Measurements from ENCODE around the gene TPK1. TPM values are rescaled to one million over a fixed set of nuclear protein-coding genes. Genes with fewer than 3 reads are reported as not detected.

TPK1 gene
- total RNA-seq, 1 donor from 2014 or later = 0.77 TPM

GRCh38 chr7:144525956-144526355, 309.9 kb downstream of the TPK1 start:
- no peak for DNase-seq (ENCODE audit: low spot score)
- no peak overlapping the region for H3K4me3 Mint-ChIP-seq (ENCODE audit: unreplicated experiment)
- no peak overlapping the region for H3K27ac Mint-ChIP-seq (ENCODE audit: unreplicated experiment)
- no peak for TF ChIP-seq CTCF (IDR thresholded peaks at IDR 0.05; ENCODE audit: unreplicated experiment)
- H3K4me1 Mint-ChIP-seq (ENCODE audit: unreplicated experiment) = no peaks in the 10 kb centered on the region
- H3K27me3 Mint-ChIP-seq (ENCODE audit: unreplicated experiment) = peaks cover 2% of the 10 kb centered on the region
- H3K9me3 Mint-ChIP-seq (ENCODE audit: unreplicated experiment) = no peaks in the 10 kb centered on the region
- no peaks in the 10 kb centered on the region for H3K36me3 Mint-ChIP-seq (ENCODE audit: low read depth, unreplicated experiment)

- no peak for DNase-seq (ENCODE audit: low spot score)
- Mint-ChIP-seq H3K4me3 (ENCODE audit: unreplicated experiment) (no peak overlapping the region), H3K27ac (ENCODE audit: unreplicated experiment) (no peak overlapping the region), H3K9me3 (ENCODE audit: unreplicated experiment) (no peaks in the 10 kb centered on the region), H3K27me3 (ENCODE audit: unreplicated experiment) (peaks cover 2% of the 10 kb centered on the region), H3K4me1 (ENCODE audit: unreplicated experiment) (peaks cover 4% of the 10 kb centered on the region), H3K36me3 (ENCODE audit: low read depth, unreplicated experiment) (no peaks in the 10 kb centered on the region)
- no peak for TF ChIP-seq CTCF (IDR thresholded peaks at IDR 0.05; ENCODE audit: unreplicated experiment)
Measured at GRCh38 chr7:144524271-144524670, 311.6 kb downstream of the TPK1 start.

GRCh38 chr7:144523621-144524020, 312.2 kb downstream of the TPK1 start:
- Mint-ChIP-seq H3K4me3 (ENCODE audit: unreplicated experiment) (no peak overlapping the region), H3K4me1 (ENCODE audit: unreplicated experiment) (peaks cover 4% of the 10 kb centered on the region)
- TF ChIP-seq CTCF (IDR thresholded peaks at IDR 0.05; ENCODE audit: unreplicated experiment) = no peak

GRCh38 chr7:144519925-144520324, 315.9 kb downstream of the TPK1 start:
- Mint-ChIP-seq H3K4me1 (ENCODE audit: unreplicated experiment) (peaks cover 4% of the 10 kb centered on the region), H3K27me3 (ENCODE audit: unreplicated experiment) (no peaks in the 10 kb centered on the region), H3K27ac (ENCODE audit: unreplicated experiment) (no peak overlapping the region), H3K4me3 (ENCODE audit: unreplicated experiment) (no peak overlapping the region), H3K36me3 (ENCODE audit: low read depth, unreplicated experiment) (no peaks in the 10 kb centered on the region), H3K9me3 (ENCODE audit: unreplicated experiment) (no peaks in the 10 kb centered on the region)
- DNase-seq (ENCODE audit: low spot score) = no peak
- no peak for TF ChIP-seq CTCF (IDR thresholded peaks at IDR 0.05; ENCODE audit: unreplicated experiment)

More at GRCh38 chr7:144523621-144524020, 312.2 kb downstream of the TPK1 start:
- Mint-ChIP-seq H3K36me3 (ENCODE audit: low read depth, unreplicated experiment) (no peaks in the 10 kb centered on the region), H3K9me3 (ENCODE audit: unreplicated experiment) (no peaks in the 10 kb centered on the region), H3K27me3 (ENCODE audit: unreplicated experiment) (peaks cover 2% of the 10 kb centered on the region), H3K27ac (ENCODE audit: unreplicated experiment) (no peak overlapping the region)
- no peak for DNase-seq (ENCODE audit: low spot score)

- H3K4me3 Mint-ChIP-seq (ENCODE audit: unreplicated experiment) = no peak overlapping the region
- H3K4me1 Mint-ChIP-seq (ENCODE audit: unreplicated experiment) = peaks cover 4% of the 10 kb centered on the region
- H3K9me3 Mint-ChIP-seq (ENCODE audit: unreplicated experiment) = no peaks in the 10 kb centered on the region
- TF ChIP-seq CTCF (IDR thresholded peaks at IDR 0.05; ENCODE audit: unreplicated experiment) = no peak
- H3K36me3 Mint-ChIP-seq (ENCODE audit: low read depth, unreplicated experiment) = no peaks in the 10 kb centered on the region
- no peak for DNase-seq (ENCODE audit: low spot score)
- H3K27ac Mint-ChIP-seq (ENCODE audit: unreplicated experiment) = no peak overlapping the region
- H3K27me3 Mint-ChIP-seq (ENCODE audit: unreplicated experiment) = no peaks in the 10 kb centered on the region
Measured at GRCh38 chr7:144518360-144518759, 317.5 kb downstream of the TPK1 start.
